Measurements from ENCODE around the gene MAGEA8.
"Not testable (repeated sequence)": the region's sequence is repeated elsewhere in the genome, so short reads cannot be mapped to it uniquely, and the experiment has no call there.

DNA sequence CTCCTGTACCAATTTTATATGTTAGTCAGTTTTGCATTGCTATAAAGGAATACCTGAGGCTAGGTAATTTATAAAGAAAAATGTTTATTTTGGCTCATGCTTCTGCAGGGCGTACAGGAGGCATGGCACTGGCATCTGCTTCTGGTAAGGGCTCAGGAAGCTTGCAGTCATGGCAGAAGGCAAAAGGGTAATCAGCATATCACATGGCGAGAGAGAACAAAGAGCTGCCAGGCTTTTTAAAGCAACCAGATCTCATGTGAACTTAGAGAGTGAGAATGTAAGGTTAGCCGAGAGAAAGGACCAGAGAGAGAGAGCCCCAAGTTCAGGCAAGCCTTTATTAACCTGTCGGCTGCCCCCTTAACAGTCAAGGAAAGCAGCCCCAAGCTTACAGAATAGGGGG is 42.9 kb downstream of the MAGEA8 start:
- TF ChIP-seq, protein P1, sequence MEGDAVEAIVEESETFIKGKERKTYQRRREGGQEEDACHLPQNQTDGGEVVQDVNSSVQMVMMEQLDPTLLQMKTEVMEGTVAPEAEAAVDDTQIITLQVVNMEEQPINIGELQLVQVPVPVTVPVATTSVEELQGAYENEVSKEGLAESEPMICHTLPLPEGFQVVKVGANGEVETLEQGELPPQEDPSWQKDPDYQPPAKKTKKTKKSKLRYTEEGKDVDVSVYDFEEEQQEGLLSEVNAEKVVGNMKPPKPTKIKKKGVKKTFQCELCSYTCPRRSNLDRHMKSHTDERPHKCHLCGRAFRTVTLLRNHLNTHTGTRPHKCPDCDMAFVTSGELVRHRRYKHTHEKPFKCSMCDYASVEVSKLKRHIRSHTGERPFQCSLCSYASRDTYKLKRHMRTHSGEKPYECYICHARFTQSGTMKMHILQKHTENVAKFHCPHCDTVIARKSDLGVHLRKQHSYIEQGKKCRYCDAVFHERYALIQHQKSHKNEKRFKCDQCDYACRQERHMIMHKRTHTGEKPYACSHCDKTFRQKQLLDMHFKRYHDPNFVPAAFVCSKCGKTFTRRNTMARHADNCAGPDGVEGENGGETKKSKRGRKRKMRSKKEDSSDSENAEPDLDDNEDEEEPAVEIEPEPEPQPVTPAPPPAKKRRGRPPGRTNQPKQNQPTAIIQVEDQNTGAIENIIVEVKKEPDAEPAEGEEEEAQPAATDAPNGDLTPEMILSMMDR (IDR thresholded peaks at IDR 0.05; ENCODE audit: borderline replicate concordance, extremely low read depth, low read length, poor library complexity, severe bottlenecking) = not testable (repeated sequence)
- TF ChIP-seq EZH2 (IDR thresholded peaks at IDR 0.05; ENCODE audit: borderline replicate concordance, low read depth, low read length, severe bottlenecking) = not testable (repeated sequence)

All from DND-41 (cell line).